GM23338 (cell line): ENCODE data around the gene MYO15B. TPM values are rescaled to one million over a fixed set of nuclear protein-coding genes. Genes with fewer than 3 reads are reported as not detected.

Experiments used
- ATAC-seq: fragments of 200-7000 bp; cut with Tn5 transposase; 3 replicates; pipeline ENCODE4 v1.9.1; 2020
- DNase-seq: peaks from one replicate; pipeline ENCODE4 v3.0.0-alpha.2; 2015; ENCODE audit warnings: low spot score
- H2AFZ ChIP-seq: fragments of 200-600 bp; sonication (generic); 2 replicates; pipeline ENCODE4 v1.8.0; 2016; ENCODE audit warnings: antibody characterized with exemption, mild to moderate bottlenecking, moderate library complexity
- H3F3A ChIP-seq: fragments of 200-600 bp; sonication (generic); replicated peaks from 2 replicates; pipeline ENCODE4 v1.8.0; 2017; ENCODE audit warnings: antibody characterized with exemption, mixed run types, low read depth
- H3K27ac ChIP-seq: fragments of 200-600 bp; sonication (generic); 2 replicates; pipeline ENCODE4 v1.6.1; 2016; ENCODE audit warnings: low read depth
- H3K27me3 ChIP-seq: fragments of 200-600 bp; sonication (generic); 2 replicates; pipeline ENCODE4 v1.8.0; 2016; ENCODE audit warnings: mild to moderate bottlenecking, mixed run types, moderate library complexity; ENCODE audit not compliant: insufficient read depth
- H3K36me3 ChIP-seq: fragments of 200-600 bp; sonication (generic); 2 replicates; pipeline ENCODE4 v1.8.0; 2016; ENCODE audit warnings: mild to moderate bottlenecking; ENCODE audit not compliant: insufficient read depth
- H3K4me1 ChIP-seq: fragments of 200-600 bp; sonication (generic); 2 replicates; pipeline ENCODE4 v1.8.0; 2016; ENCODE audit warnings: mild to moderate bottlenecking, moderate library complexity; ENCODE audit not compliant: insufficient read depth
- H3K4me2 ChIP-seq: fragments of 200-600 bp; sonication (generic); 2 replicates; pipeline ENCODE4 v1.7.1; 2017; ENCODE audit warnings: mixed run types
- H3K4me3 ChIP-seq: fragments of 200-600 bp; sonication (generic); 2 replicates; pipeline ENCODE4 v1.6.1; 2016; ENCODE audit warnings: mixed run types
- H3K79me2 ChIP-seq: fragments of 200-600 bp; sonication (generic); replicated peaks from 2 replicates; pipeline ENCODE4 v1.8.0; 2017; ENCODE audit warnings: mild to moderate bottlenecking; ENCODE audit not compliant: insufficient read depth
- H3K9me2 ChIP-seq: fragments of 200-600 bp; sonication (generic); 2 replicates; pipeline ENCODE4 v1.8.0; 2017; ENCODE audit not compliant: insufficient read depth
- H4K20me1 ChIP-seq: fragments of 200-600 bp; sonication (generic); replicated peaks from 2 replicates; pipeline ENCODE4 v1.8.0; 2017; ENCODE audit warnings: mild to moderate bottlenecking; ENCODE audit not compliant: insufficient read depth
- H3K27ac Mint-ChIP-seq: 2 replicates; pipeline ENCODE4 v1.8.0; 2020; ENCODE audit warnings: inconsistent platforms, mild to moderate bottlenecking, moderate library complexity, mixed read lengths
- H3K27me3 Mint-ChIP-seq: 3 replicates; pipeline ENCODE4 v1.8.0; 2022; ENCODE audit warnings: low read depth, mild to moderate bottlenecking, moderate library complexity, mixed read lengths, inconsistent platforms; ENCODE audit not compliant: insufficient read depth, poor library complexity
- H3K36me3 Mint-ChIP-seq: 3 replicates; pipeline ENCODE4 v1.8.0; 2021; ENCODE audit warnings: low read depth, mild to moderate bottlenecking, inconsistent platforms, moderate library complexity, mixed read lengths
- H3K4me1 Mint-ChIP-seq: 3 replicates; pipeline ENCODE4 v1.8.0; 2020; ENCODE audit warnings: mild to moderate bottlenecking, inconsistent platforms, mixed read lengths
- H3K4me3 Mint-ChIP-seq: 3 replicates; pipeline ENCODE4 v1.8.0; 2021; ENCODE audit warnings: moderate library complexity, mild to moderate bottlenecking, inconsistent platforms, mixed read lengths
- H3K9me3 Mint-ChIP-seq: 3 replicates; pipeline ENCODE4 v1.8.0; 2020; ENCODE audit warnings: moderate library complexity, mild to moderate bottlenecking, inconsistent platforms, mixed read lengths
- CTCF ChIP-seq, 2 experiments: fragments of 200-600 bp in 1 of 2; sonication (generic) in 1 of 2; conservative IDR thresholded peaks; 2 replicates each; pipeline versions ENCODE4 v1.5.1 to v1.6.1; 2016 to 2017; ENCODE audit warnings: antibody characterized with exemption in 2 of 2, low read depth in 2 of 2, mild to moderate bottlenecking in 2 of 2, moderate library complexity in 1 of 2
- ETS1 ChIP-seq: IDR thresholded peaks from 2 replicates; pipeline ENCODE4 v1.6.1; 2016; ENCODE audit warnings: antibody characterized with exemption
- EZH2 ChIP-seq: fragments of 200-600 bp; sonication (generic); IDR thresholded peaks from one replicate; pipeline ENCODE4 v1.8.0; 2017; ENCODE audit warnings: antibody characterized with exemption, mild to moderate bottlenecking, low read depth; ENCODE audit not compliant: unreplicated experiment
- JUNB ChIP-seq: IDR thresholded peaks from one replicate; pipeline ENCODE4 v1.6.1; 2016; ENCODE audit warnings: antibody characterized with exemption; ENCODE audit not compliant: unreplicated experiment
- NANOG ChIP-seq: IDR thresholded peaks from 2 replicates; pipeline ENCODE4 v1.6.1; 2016; ENCODE audit warnings: antibody characterized with exemption, borderline replicate concordance
- REST ChIP-seq: IDR thresholded peaks from one replicate; pipeline ENCODE4 v1.6.1; 2018; ENCODE audit warnings: antibody characterized with exemption; ENCODE audit not compliant: unreplicated experiment
- STAT1 ChIP-seq: IDR thresholded peaks from one replicate; pipeline ENCODE4 v1.6.1; 2016; ENCODE audit warnings: antibody characterized with exemption; ENCODE audit not compliant: unreplicated experiment
- ZNF331 ChIP-seq: fragments of 250-450 bp; sonication (Bioruptor Pico); IDR thresholded peaks from 2 replicates; pipeline ENCODE4 v1.5.0; 2020; ENCODE audit warnings: low read depth, mild to moderate bottlenecking, moderate library complexity
- ZNF462 ChIP-seq: fragments of 250-450 bp; sonication (Bioruptor Pico); IDR thresholded peaks from 2 replicates; pipeline ENCODE4 v1.5.0; 2020; ENCODE audit warnings: mild to moderate bottlenecking, moderate library complexity
- polyA plus RNA-seq: library from polyadenylated mRNA; unstranded; fragments of >200 nt; fragmentation: Nextera tagmentation; extraction: Ambion mirVana; gene quantifications from 2 replicates; pipeline ENCODE4 v1.2.1, GENCODE V29; 2016
- total RNA-seq: library from RNA; depleted of rRNA; stranded (reverse); fragments of >200 nt; shearing (Covaris generic); gene quantifications from 2 replicates; pipeline ENCODE4 v1.2.3, GENCODE V29; 2014

The MYO15B gene
- total and polyA plus RNA-seq, 2 experiments from 2014 or later, result 6.6 to 12.4 TPM

GRCh38 chr17:75647061-75647460 lies 59.5 kb downstream of the MYO15B start (continued):
- TF ChIP-seq CTCF (conservative IDR thresholded peaks at IDR 0.05; ENCODE audit: low read depth in 2 of 2), result no peak
- TF ChIP-seq JUNB, result no peak
- no peak for TF ChIP-seq NANOG
- TF ChIP-seq ZNF331 (CRISPR knock-in tag), result no peak

- H3K36me3 Mint-ChIP-seq, result peaks cover 34% of the 10 kb centered on the region
- no peaks in the 10 kb centered on the region for H3K79me2 ChIP-seq
- peaks cover 3% of the 10 kb centered on the region for H3K27me3 Mint-ChIP-seq
- no peaks in the 10 kb centered on the region; the same call in 1 of the 2 replicates for H3K36me3 ChIP-seq
- H3K4me3 ChIP-seq, result no peak overlapping the region
- H3K4me2 ChIP-seq, result no peak overlapping the region
- peaks cover 9% of the 10 kb centered on the region for H3K4me1 Mint-ChIP-seq
- peaks cover 9% of the 10 kb centered on the region for H3K4me1 ChIP-seq
- H3K9me3 Mint-ChIP-seq, result no peaks in the 10 kb centered on the region
- H3K9me2 ChIP-seq, result no peaks in the 10 kb centered on the region
- H4K20me1 ChIP-seq, result no peaks in the 10 kb centered on the region
- no peak overlapping the region for H2AFZ ChIP-seq
- ATAC-seq (no peak), DNase-seq (no peak)
- no peak overlapping the region; the same call in 2 of the 3 replicates for H3K4me3 Mint-ChIP-seq
- H3K27me3 ChIP-seq, result no peaks in the 10 kb centered on the region
- H3F3A ChIP-seq, result no peaks in the 10 kb centered on the region
- no peak overlapping the region for H3K27ac Mint-ChIP-seq
- H3K27ac ChIP-seq, result no peak overlapping the region
- no peak for TF ChIP-seq NANOG
- TF ChIP-seq ZNF331 (CRISPR knock-in tag), result no peak
- no peak for TF ChIP-seq JUNB
- no peak for TF ChIP-seq CTCF (conservative IDR thresholded peaks at IDR 0.05; ENCODE audit: low read depth in 2 of 2)
- TF ChIP-seq ETS1, result no peak
- no peak for TF ChIP-seq ZNF462
- no peak for TF ChIP-seq REST
- no peak for TF ChIP-seq EZH2
- TF ChIP-seq STAT1, result no peak
Observed at GRCh38 chr17:75647921-75648320, 60.3 kb downstream of the MYO15B start.
